DND-41 (cell line): ENCODE data around the gene CAMP.

Experiments used
- EZH2 ChIP-seq: IDR thresholded peaks from 3 replicates; pipeline ENCODE4 v1.6.1; 2012; ENCODE audit warnings: borderline replicate concordance, low read depth, mild to moderate bottlenecking, moderate library complexity, low read length, inconsistent platforms; ENCODE audit not compliant: severe bottlenecking
- TF ChIP-seq, protein P1 (sequence below): IDR thresholded peaks from 2 replicates; pipeline ENCODE4 v1.5.1; 2012; ENCODE audit warnings: borderline replicate concordance, low read length, moderate library complexity, mild to moderate bottlenecking; ENCODE audit not compliant: poor library complexity, severe bottlenecking; ENCODE audit errors: extremely low read depth

DNA sequence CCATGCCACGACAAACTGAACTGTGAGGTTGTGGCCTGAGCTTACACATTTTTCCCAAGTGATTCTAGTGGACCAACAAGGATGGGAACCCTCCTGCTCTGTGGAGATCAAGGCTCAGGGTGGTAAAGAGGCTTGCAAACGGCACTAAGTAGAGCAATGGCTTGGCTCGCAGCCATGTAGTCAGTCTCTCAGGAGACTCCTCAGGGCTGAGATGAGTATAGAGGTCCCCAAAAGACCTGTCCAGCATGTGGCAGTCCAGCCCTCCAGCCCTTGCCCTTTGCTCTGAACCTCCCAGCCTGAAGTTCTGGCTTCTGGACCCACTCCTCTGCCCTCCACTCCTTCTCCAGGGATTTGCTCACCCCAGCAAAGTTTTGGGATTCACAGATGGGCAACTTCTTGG lies 8.3 kb upstream of the CAMP start:
- TF ChIP-seq, protein P1, sequence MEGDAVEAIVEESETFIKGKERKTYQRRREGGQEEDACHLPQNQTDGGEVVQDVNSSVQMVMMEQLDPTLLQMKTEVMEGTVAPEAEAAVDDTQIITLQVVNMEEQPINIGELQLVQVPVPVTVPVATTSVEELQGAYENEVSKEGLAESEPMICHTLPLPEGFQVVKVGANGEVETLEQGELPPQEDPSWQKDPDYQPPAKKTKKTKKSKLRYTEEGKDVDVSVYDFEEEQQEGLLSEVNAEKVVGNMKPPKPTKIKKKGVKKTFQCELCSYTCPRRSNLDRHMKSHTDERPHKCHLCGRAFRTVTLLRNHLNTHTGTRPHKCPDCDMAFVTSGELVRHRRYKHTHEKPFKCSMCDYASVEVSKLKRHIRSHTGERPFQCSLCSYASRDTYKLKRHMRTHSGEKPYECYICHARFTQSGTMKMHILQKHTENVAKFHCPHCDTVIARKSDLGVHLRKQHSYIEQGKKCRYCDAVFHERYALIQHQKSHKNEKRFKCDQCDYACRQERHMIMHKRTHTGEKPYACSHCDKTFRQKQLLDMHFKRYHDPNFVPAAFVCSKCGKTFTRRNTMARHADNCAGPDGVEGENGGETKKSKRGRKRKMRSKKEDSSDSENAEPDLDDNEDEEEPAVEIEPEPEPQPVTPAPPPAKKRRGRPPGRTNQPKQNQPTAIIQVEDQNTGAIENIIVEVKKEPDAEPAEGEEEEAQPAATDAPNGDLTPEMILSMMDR: no peak
- TF ChIP-seq EZH2: no peak
